NCI-H446 treated with DMSO at 0.1 percent for 48 hours (cell line): ENCODE results near the gene FYB1.
A peak's percentile ranks its signal among the peaks of the same experiment; 100 is the strongest.
"Not testable (repeated sequence)": the region's sequence is repeated elsewhere in the genome, so short reads cannot be mapped to it uniquely, and the experiment has no call there.

Source experiments
- DNase-seq: peaks from one replicate; lab custom pipeline; 2025; lab: John Stamatoyannopoulos, UW

Gene FYB1

DNA sequence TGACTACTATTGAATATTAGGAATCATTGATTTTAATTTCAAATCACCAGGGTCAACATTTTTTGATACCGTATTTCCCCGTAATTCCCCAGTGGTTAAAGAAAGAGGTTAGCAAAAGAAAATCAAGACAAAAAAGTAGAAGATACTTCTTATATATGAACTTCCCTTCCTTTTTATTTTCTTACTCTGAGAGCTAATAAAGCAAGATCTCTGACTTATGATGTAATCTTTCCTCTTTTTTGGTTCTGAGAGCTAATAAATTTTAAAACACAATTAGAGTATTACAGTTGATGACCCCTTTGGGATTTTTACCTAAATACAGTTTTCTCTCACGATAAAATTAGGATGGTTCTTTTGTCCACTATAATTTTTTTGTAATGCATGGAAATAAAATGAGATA lies 9.2 kb upstream of the FYB1 start:
- no peak for DNase-seq

DNA sequence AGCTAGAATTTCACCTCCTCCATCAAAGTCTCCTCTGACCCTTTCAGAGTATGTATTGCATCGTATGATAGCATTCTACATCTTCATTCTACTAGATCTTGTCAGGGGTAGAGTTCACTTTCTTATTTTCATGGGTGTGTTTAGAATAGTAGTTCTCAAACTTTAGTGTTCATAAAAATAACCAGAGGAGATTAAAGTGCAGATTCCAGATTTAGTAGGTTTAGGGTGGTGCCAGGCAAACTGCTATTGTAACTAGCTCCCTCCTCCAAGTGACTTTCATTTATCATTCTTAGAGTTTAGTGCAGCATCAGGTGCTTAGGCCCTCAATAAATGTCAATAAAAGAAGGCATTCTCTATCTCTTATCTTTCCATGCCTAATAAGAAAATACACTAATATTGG lies 7.2 kb upstream of the FYB1 start:
- no peak for DNase-seq

GRCh38 chr5:39226100-39226451 lies 6.7 kb upstream of the FYB1 start:
- no peak for DNase-seq

DNA sequence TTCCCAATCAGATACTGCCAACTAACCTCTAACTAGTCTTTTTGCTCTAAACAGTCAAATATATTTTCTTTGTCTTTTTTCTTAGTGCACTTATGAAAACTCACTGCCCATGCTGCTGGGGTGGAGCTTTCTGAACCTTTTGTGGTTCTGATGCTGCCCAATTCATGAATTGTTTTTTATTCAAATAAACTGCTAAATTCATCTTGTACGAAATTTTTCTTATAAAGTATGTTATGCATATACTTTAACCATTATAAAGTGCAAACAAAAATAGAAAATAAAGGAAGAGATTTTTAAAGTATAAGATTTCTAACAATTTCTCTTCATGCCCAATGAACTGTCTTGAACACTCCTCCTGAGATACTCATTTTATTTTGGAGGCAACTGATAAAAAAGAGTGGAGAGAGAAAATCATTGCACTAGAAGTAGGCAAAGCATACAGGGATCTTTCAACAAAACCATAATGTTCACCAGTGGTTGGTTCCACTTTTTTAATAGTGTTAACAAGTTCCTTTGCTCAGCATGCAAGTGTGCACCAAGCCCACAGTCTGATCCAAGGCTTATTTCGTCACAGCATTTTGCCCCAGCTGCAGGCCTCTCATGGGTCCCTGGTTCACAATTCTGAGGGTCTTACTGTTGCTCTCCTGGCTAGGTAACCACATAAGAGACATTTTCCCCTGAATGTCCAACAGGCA lies 6.2 kb upstream of the FYB1 start:
- no peak for DNase-seq

- no peak for DNase-seq
These were observed 4.9 kb upstream of the FYB1 start for GRCh38 chr5:39224196-39224761.

DNA sequence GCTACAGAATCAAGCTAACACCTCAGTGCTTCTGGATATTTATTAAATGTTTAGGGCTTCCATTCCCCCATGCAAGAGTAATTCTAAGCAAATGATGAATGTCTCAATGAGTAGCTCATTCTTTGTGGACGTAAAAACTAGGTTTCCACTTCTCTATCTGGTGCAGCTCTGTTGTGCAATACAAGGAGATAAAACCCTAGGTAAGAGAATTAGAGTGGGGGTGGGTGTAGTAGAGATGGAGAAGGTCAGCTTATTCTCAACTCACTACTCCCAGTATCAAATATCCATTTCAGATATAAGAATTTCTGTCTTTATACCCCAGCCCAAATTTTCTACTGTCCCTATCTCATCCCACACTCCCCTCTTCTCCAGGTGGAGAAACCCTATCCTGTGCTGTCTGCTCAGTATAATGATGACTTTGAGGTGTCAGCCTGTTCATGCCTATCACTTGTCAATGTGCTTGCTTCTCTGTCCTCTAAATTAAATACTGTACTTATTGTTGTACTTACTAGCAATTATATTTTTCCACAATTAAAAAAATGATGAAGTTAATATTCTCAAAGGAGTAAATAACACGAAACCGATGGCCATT lies 4.3 kb upstream of the FYB1 start:
- no peak for DNase-seq

- not testable (repeated sequence) for DNase-seq
These were observed 2.3 kb upstream of the FYB1 start for GRCh38 chr5:39221671-39222070.

DNA sequence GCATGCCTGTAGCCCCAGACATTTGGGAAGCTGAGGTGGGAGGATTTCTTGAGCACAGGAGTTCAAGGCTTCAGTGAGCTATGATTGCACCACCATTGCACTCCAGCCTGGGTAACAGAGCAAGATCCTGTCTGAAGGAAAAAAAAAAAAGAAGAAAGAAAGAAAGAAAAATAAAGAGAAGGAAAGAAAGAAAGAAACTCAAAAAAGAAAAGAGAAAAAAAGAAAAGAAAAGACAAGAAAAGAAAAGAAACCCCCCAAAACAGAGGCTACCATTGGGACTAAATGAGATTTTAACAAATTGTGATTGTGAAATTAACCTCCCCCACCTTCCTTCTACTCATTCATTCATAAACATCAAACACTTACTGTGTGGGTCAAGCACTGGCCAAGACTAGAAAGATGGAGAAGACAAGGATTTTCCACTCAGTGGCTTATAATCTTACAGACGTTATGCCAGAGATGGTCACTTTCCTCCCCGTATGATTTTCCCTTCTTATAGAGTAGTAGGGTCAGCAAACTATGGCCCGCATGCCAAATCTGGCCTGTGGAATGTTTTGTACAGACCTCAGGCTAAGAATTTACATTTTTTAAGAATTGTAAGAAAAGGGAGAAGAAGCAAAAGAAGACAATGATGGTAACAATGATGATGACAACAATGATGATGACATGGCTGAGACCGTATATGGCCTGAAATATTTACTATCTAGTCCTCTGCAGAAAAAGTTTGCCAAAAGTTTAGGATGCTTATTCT lies 1.1 kb upstream of the FYB1 start:
- no peak for DNase-seq

DNA sequence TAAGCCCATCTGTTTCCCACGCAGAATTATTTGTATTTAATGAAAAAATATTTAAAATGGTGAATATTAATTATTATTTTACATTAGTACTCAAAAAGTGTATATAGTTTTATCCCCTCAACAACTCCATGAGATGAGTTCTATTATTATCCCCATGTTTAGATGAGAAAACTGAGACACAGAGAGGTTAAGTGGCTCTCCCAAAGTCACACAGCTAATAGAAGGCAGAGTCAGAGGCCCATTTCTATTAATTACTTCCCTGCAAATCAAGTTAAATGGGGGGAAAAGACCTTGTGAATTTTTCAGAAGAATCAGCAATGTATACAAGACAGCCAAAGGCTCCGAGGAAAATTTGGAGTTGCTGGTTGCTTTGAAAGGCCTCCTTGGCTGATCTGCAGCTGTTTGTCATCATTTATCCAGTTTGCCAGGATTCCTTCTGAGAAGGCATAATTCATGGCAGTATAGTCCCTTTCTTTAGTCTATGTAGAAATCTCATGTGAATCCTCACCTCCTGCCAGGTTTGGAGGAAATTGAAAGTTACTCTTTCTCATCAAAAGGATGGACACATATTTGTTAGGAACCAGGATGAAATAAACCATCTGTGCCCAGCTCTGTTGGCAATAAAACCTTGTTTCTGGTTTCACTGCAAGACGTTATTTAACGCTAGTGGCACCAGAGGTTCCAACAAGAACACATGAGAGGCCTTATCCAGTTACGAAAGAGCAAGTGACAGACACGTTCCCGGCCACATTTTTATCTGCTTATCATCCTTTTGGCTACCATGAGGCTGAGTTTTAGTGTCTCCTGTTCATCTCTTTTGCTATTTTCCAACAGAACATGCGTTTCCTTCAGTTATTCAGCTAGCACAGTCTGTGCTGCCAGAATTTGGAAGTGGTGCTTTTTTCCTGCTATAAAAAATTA lies 621 bp downstream of the FYB1 start:
- no peak for DNase-seq

GRCh38 chr5:39217365-39218281 lies 1.7 kb downstream of the FYB1 start:
- DNase-seq: peak; percentile 31

DNA sequence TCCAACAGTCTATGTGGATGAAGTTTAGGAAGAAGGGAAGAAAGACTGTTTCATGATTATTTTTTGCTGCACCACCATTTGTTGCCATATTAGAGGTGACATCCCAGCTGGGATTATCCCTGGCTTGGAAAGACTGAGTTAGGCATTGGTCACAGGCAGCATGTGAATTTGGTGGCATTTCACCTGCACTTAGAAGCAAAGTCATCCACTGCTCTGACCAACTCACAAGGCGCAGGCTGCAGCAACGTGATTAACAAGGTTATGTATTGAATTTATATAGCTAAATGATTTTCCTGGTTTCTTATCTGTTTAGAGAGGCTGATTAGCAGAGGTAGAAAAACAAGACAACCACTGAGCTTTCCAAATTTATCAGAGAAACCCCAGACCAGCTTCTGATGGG lies 2.7 kb downstream of the FYB1 start:
- no peak for DNase-seq

DNA sequence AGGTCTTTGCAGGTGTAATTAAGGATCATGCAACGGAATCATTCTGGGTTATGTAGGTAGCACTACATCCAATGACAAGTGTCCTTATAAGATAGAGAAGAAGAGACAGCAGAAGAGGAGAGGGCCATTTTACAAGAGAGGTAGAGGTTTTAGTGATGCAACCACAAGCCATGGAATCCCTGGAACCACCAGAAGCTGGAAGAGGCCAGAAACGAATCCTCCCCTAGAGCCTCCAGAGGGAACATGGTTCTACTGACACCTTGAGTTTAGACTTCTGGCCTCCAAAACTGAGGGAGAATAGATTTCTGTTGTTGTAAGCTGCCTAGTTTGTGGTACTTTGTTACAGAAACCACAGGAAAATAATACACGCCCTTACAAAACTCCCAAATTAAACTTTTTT lies 3.5 kb downstream of the FYB1 start:
- no peak for DNase-seq

GRCh38 chr5:39214912-39215709 lies 4.3 kb downstream of the FYB1 start:
- no peak for DNase-seq

- no peak for DNase-seq
These were observed 5.7 kb downstream of the FYB1 start for GRCh38 chr5:39213447-39214207.

GRCh38 chr5:39211773-39212172 lies 7.6 kb downstream of the FYB1 start:
- no peak for DNase-seq

DNA sequence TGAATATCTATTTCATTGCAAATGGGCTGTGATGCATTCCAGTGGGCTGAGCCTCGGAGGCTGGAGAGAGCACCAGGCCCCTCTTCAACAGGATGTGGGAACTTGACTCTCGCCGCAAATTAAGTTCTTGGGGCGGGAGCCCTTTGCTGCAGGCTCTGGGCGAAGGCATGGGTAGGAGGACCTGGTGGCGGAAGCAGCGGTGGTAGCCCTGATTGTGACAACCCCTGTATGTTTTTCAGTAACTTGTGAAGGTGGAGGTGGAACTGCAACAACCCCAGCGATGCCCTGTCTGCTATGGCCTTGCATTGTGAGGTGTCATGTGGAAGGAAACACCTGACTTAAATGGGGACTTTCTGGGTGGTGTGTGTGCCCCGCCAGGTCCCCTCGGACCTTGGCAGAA lies 9.4 kb downstream of the FYB1 start:
- no peak for DNase-seq

GRCh38 chr5:39208471-39208870 lies 10.9 kb downstream of the FYB1 start:
- DNase-seq: no peak

- no peak for DNase-seq
These were observed 11.9 kb downstream of the FYB1 start for GRCh38 chr5:39207345-39208045.
